GM18511 (cell line): ENCODE measurements around the gene TMEM117.
"Not testable (repeated sequence)": the region's sequence is repeated elsewhere in the genome, so short reads cannot be mapped to it uniquely, and the experiment has no call there.

Source experiments
- ATAC-seq: cut with Tn5 transposase; IDR thresholded peaks from one replicate; pipeline ENCODE4 v1.9.1; 2021; ENCODE audit warnings: mild to moderate bottlenecking, moderate library complexity; ENCODE audit not compliant: unreplicated experiment

Gene TMEM117

GRCh38 chr12:44358636-44359035 lies 522.8 kb downstream of the TMEM117 start:
- no peak for ATAC-seq

- no peak for ATAC-seq
Measured at GRCh38 chr12:44362947-44363346, 527.1 kb downstream of the TMEM117 start.

GRCh38 chr12:44367136-44367535 lies 531.3 kb downstream of the TMEM117 start:
- no peak for ATAC-seq

- ATAC-seq = no peak
Measured at GRCh38 chr12:44367916-44368315, 532.0 kb downstream of the TMEM117 start.

DNA sequence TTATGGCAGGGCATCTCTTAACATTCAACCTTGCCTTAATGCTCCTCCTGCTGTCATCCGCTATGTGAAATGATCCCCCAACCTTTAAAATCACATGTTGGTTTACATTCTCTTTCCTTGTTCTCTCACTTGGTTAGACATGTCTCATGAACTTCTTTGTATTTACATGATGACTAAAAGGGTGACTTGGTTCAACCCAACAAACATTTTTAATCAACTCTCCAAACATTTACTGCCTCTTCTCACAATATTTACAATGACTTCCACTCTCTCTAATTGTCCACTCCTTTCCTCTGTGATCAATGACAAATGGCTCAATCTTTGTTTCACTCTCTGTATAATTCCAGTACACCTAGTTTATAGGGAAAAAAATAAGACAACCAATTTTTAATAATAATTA lies 534.1 kb downstream of the TMEM117 start:
- ATAC-seq = no peak

GRCh38 chr12:44370982-44371381 lies 535.1 kb downstream of the TMEM117 start:
- ATAC-seq = no peak

GRCh38 chr12:44372259-44372658 lies 536.4 kb downstream of the TMEM117 start:
- ATAC-seq = no peak

GRCh38 chr12:44375694-44376093 lies 539.8 kb downstream of the TMEM117 start:
- ATAC-seq = peak; percentile 62

GRCh38 chr12:44377443-44378187 lies 541.7 kb downstream of the TMEM117 start:
- no peak for ATAC-seq

- not testable (repeated sequence) for ATAC-seq
Measured at GRCh38 chr12:44379113-44379512, 543.2 kb downstream of the TMEM117 start.

DNA sequence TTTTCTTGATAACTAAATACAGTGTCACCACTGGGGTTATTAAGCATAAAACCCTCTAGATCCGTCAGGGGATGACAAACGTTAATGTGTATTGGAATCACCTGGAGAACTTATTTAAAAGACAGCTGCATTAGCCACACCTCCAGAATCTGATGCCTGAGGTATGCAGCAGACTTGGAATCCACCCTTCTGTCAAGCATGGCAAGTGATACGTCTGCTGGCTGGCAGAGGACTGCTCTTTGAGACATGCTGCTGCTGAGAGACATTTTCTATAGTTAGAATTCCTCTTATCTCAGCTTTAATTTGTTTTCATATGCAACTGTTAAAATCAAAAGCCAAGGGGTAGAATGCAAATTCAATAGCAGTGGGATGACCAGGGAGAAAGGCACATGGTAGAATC lies 544.0 kb downstream of the TMEM117 start:
- ATAC-seq = no peak

DNA sequence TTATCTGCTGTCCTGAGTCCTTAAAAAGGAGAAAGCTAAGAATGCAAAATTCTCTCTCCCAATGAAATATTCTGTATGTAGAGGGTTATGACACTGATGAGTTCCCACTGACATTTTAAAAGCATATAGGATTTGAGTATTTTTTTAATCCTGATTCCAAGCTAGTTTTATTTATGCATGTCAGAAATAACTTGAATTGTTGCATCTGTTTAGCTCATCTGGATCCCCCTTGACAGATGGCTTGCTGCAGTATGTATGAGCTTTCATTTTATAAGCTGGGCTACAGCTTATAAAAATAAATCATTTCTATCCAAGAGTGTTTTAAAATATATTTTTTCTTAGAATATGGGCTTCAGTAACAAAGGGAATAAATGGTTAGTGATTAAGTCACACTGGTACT lies 545.0 kb downstream of the TMEM117 start:
- no peak for ATAC-seq

DNA sequence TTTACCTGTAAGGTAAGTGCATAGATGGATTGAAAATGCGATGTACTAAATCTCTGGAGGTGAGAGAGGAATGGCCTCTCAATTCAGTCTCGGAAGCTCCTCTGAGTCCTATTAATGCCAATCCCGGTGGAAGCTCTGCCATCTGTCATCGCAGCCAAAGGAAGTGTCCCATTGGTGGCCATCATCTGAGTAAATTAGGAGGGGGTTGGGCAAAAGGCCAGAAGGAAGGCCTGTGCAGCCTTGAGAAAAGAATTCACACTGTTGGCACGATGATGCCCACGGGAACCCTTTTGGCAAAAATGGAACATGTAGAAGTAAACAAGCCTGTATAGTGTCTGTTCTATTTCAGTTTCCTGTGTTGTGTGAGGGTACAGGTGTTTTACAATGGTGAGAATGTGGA lies 545.5 kb downstream of the TMEM117 start:
- ATAC-seq = no peak

GRCh38 chr12:44384136-44384535 lies 548.3 kb downstream of the TMEM117 start:
- ATAC-seq = no peak

- no peak for ATAC-seq
Measured at GRCh38 chr12:44385964-44386363, 550.1 kb downstream of the TMEM117 start.

- ATAC-seq = no peak
Measured at GRCh38 chr12:44387581-44387980, 551.7 kb downstream of the TMEM117 start.

DNA sequence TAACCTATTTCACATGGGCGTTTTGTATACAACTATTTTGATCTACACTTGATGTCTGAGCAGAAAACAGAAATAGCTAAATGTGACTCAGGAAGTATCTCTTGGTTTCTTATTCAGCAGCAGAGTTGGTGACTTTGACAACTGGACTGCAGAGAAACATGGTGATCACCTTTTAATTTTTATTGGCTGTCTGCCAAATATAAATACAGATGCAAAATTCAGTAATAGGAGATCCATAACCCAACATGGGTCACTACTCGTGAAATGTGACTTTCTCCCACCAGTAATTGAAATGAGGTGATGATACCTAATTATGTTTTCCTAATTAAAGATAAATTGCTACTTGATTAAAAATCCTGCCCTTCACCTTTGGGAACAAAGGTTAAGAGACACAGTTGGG lies 553.2 kb downstream of the TMEM117 start:
- ATAC-seq = no peak

DNA sequence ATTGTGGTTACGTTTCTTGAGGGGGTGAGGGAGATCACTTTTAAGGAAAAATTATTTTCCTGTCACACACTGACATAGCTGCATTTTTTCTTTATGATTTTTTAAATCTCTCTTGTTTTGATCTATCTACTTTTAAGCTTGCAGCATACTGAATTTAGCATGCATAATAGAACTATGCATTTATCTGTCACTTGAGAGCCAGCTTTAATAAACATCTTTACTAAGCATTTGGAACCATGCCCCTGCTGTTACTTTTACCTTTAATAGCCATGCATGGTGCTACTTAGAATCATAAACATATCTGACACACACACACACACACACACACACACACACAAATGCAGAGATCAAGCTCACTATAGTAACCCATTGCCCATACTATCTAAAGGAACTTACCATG lies 554.0 kb downstream of the TMEM117 start:
- no peak for ATAC-seq

DNA sequence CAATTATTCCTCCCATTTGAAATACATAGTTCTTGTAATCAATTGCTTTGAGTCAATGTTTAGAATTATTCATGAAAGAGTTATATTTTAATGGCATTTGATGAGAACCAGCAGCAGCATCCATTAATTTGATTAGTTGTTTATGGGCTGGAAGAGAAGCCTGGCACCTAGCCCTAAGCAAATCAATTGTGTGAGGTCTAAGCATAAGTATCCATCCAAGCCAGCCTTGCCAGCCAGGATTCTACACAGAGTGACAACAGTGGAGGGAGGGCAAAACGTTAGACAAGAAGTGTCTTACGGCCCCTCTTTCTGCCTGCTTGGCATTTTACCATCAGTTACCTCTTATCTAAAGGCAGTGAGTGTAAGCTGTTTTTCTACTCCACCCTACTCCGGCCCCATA lies 561.8 kb downstream of the TMEM117 start:
- no peak for ATAC-seq

DNA sequence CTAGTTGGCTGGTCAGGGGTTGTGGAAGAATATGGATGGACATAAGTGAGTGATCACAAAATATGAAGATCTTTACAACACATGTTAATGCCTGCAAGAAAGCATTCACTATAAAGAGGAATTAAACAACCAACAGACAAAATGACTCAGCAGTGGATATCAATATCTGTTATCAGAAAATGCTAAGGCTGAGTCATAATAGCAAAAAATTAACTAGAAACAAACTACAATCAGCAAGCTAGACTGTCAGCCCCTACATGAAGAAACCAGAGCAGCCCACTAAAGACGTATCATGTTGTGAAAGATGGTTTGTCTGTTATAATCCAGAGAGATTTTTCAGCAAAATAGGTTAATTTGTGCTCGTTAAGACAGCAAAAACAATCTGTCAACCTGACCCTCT lies 567.3 kb downstream of the TMEM117 start:
- no peak for ATAC-seq

GRCh38 chr12:44405297-44405696 lies 569.4 kb downstream of the TMEM117 start:
- ATAC-seq = no peak

DNA sequence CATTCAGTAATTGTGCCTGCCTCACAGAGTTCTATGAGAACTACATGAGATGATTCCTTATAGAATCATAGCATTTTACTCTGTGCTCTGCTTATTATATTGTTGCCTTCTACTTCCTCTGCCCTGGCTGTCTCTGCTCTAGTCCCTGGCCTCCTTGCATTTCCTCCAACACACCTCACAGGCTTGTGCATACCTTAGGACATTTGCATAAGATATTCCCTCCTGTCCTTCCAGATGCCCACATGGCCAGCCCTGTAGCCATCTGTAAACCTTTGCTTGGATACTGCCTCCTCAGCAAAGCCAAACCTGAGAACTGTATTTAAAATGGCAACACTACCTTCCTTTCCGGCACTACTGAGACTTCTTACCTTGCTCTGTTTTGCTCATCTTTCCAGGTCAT lies 586.7 kb downstream of the TMEM117 start:
- no peak for ATAC-seq

GRCh38 chr12:44428825-44429224 lies 592.9 kb downstream of the TMEM117 start:
- ATAC-seq = no peak
